ENCODE results near the gene NETO2.

NETO2 gene

GRCh38 chr16:47125757-47126156 lies 18.0 kb downstream of the NETO2 start:
- ChIA-PET POLR2A (no interaction called here), CTCF (interaction anchor here (0.6 to 5.4 kb wide), 2 partner anchors 10 to 16 kb away, joined by 3 to 21 read pairs; partner anchors contain the start of gene NETO2)
- Histone ChIP-seq H3K36me3 (ENCODE audit: control insufficient read depth in 2 of 2, insufficient read depth in 1 of 2, low read length in 2 of 2) (peaks cover 0 to 44% of the 10 kb centered on the region in 2 experiments; a peak in 1 of 3 replicates), H3K27ac (ENCODE audit: extremely low read depth, low read depth, low read length) (no peak overlapping the region), H3K4me3 (ENCODE audit: low read depth, low read length) (no peak overlapping the region), H3K9me3 (ENCODE audit: control insufficient read depth, insufficient read depth, low read depth, low read length) (no peaks in the 10 kb centered on the region), H3K4me1 (ENCODE audit: control insufficient read depth, insufficient read depth, low read length) (no peaks in the 10 kb centered on the region)
- TF ChIP-seq ZNF530 (tag by site-specific recombination; IDR thresholded peaks at IDR 0.05; ENCODE audit: low read depth) (no peak), SETDB1 (IDR thresholded peaks at IDR 0.05; ENCODE audit: insufficient read length, low read length) (no peak), ZNF302 (tag by site-specific recombination; IDR thresholded peaks at IDR 0.05; ENCODE audit: low read depth) (no peak)

- TF ChIP-seq ZNF670 (tag by site-specific recombination; IDR thresholded peaks at IDR 0.05; ENCODE audit: low read depth) (no peak), ZNF404 (tag by site-specific recombination; IDR thresholded peaks at IDR 0.05) (no peak), ZNF473 (tag by site-specific recombination; IDR thresholded peaks at IDR 0.05) (no peak), KLF1 (tag by site-specific recombination; IDR thresholded peaks at IDR 0.05) (no peak), ZNF677 (tag by site-specific recombination; IDR thresholded peaks at IDR 0.05) (no peak), ZNF558 (tag by site-specific recombination; IDR thresholded peaks at IDR 0.05) (no peak), ZNF658 (tag by site-specific recombination; IDR thresholded peaks at IDR 0.05) (no peak), ZNF23 (tag by site-specific recombination; IDR thresholded peaks at IDR 0.05; ENCODE audit: borderline replicate concordance) (no peak), ZNF76 (tag by site-specific recombination; IDR thresholded peaks at IDR 0.05; ENCODE audit: borderline replicate concordance, low read depth) (no peak), ZSCAN18 (tag by site-specific recombination; IDR thresholded peaks at IDR 0.05) (no peak), ZNF132 (tag by site-specific recombination; IDR thresholded peaks at IDR 0.05; ENCODE audit: borderline replicate concordance) (no peak), ZNF776 (tag by site-specific recombination; IDR thresholded peaks at IDR 0.05; ENCODE audit: borderline replicate concordance) (no peak), SP2 (tag by site-specific recombination; IDR thresholded peaks at IDR 0.05) (no peak), ZNF148 (tag by site-specific recombination; IDR thresholded peaks at IDR 0.05; ENCODE audit: borderline replicate concordance) (no peak), SETDB1 (IDR thresholded peaks at IDR 0.05; ENCODE audit: insufficient read length, low read length) (no peak)
- Histone ChIP-seq H3K9me3 (ENCODE audit: control insufficient read depth, insufficient read depth, low read depth, low read length) (no peaks in the 10 kb centered on the region), H3K4me3 (ENCODE audit: low read depth, low read length) (no peak overlapping the region), H3K27ac (ENCODE audit: extremely low read depth, low read depth, low read length) (no peak overlapping the region), H3K36me3 (ENCODE audit: control insufficient read depth in 2 of 2, insufficient read depth in 1 of 2, low read length in 2 of 2) (peaks cover 3 to 47% of the 10 kb centered on the region in 2 experiments), H3K4me1 (ENCODE audit: control insufficient read depth, insufficient read depth, low read length) (no peaks in the 10 kb centered on the region)
- ChIA-PET CTCF (interaction anchor here (1.6 kb wide), 1 partner anchor 75 kb away, joined by 3 read pairs; no protein-coding TSS in a partner anchor), POLR2A (interaction anchor here (1.2 kb wide), 1 partner anchor 10 kb away, joined by 3 read pairs; no protein-coding TSS in a partner anchor)
These were observed 30.6 kb downstream of the NETO2 start for GRCh38 chr16:47113130-47113529.

GRCh38 chr16:47110939-47111338 lies 32.8 kb downstream of the NETO2 start:
- TF ChIP-seq ZNF747 (tag by site-specific recombination; IDR thresholded peaks at IDR 0.05) = no peak
- no peak for TF ChIP-seq ZNF133 (tag by site-specific recombination; IDR thresholded peaks at IDR 0.05)
- no peak overlapping the region for H3K27ac ChIP-seq (ENCODE audit: extremely low read depth, low read depth, low read length)
- CTCF ChIA-PET = interaction anchor here (1.0 kb wide), 2 partner anchors 10 to 26 kb away, joined by 3 to 5 read pairs; no protein-coding TSS in a partner anchor

More at GRCh38 chr16:47110939-47111338, 32.8 kb downstream of the NETO2 start:
- Histone ChIP-seq H3K9me3 (ENCODE audit: control insufficient read depth, insufficient read depth, low read depth, low read length) (no peaks in the 10 kb centered on the region), H3K36me3 (ENCODE audit: control insufficient read depth in 2 of 2, insufficient read depth in 1 of 2, low read length in 2 of 2) (peaks cover 0 to 46% of the 10 kb centered on the region in 2 experiments; a peak in 2 of 3 replicates), H3K4me3 (ENCODE audit: low read depth, low read length) (no peak overlapping the region), H3K4me1 (ENCODE audit: control insufficient read depth, insufficient read depth, low read length) (no peaks in the 10 kb centered on the region)
- POLR2A ChIA-PET = no interaction called here
